GM12873 (cell line): ENCODE data around the gene CCL1.

Source experiments
- CTCF ChIP-seq: IDR thresholded peaks from 2 replicates; pipeline ENCODE4 v1.5.1; 2012; ENCODE audit warnings: low read depth, mild to moderate bottlenecking, moderate library complexity, low read length, control low read depth; ENCODE audit not compliant: insufficient read depth; ENCODE audit errors: missing control alignments

The CCL1 gene

GRCh38 chr17:34313164-34313563, 49.9 kb downstream of the CCL1 start:
- no peak for TF ChIP-seq CTCF

- no peak for TF ChIP-seq CTCF
Observed at GRCh38 chr17:34312080-34312479, 51.0 kb downstream of the CCL1 start.

- TF ChIP-seq CTCF: no peak
Observed at GRCh38 chr17:34311291-34311690, 51.7 kb downstream of the CCL1 start.
